A549 (cell line): ENCODE data around the gene SLC16A4. TPM values are rescaled to one million over a fixed set of nuclear protein-coding genes. Genes with fewer than 3 reads are reported as not detected.
A peak's percentile ranks its signal among the peaks of the same experiment; 100 is the strongest.
"Not testable (repeated sequence)": the region's sequence is repeated elsewhere in the genome, so short reads cannot be mapped to it uniquely, and the experiment has no call there.

Experiments
- ATAC-seq, 2 experiments: fragments of 200-7000 bp in 1 of 2; fragments of >200 bp in 1 of 2; cut with Nextera tagmentation in 1 of 2; cut with Tn5 transposase in 1 of 2; 3 replicates each; pipeline versions ENCODE4 v1.8.0 to v1.9.1; 2018 to 2020; ENCODE audit warnings: mild to moderate bottlenecking in 1 of 2, moderate library complexity in 1 of 2
- CTCF ChIA-PET: fragments of 300-600 bp; sonication (Branson Sonifier 250); formaldehyde crosslinking; extraction: SDS; loops from one replicate; lab custom pipeline; 2021; ENCODE audit warnings: antibody characterized with exemption, inconsistent platforms; lab: Yijun Ruan, JAX
- POLR2A ChIA-PET: fragments of 350-600 bp; formaldehyde crosslinking; extraction: SDS; loops from one replicate; lab custom pipeline; 2021; ENCODE audit warnings: antibody characterized with exemption, inconsistent platforms; lab: Yijun Ruan, JAX
- DNase-seq, 2 experiments: peaks; one replicate each; pipeline versions ENCODE4 v3.0.0 to v3.0.0-alpha.2; 2011 to 2016; ENCODE audit warnings: low read depth in 1 of 2, low spot score in 1 of 2
- FAIRE-seq: peaks from 2 replicates; lab custom pipeline; 2011; peaks lifted over from hg19 to GRCh38; lab: Jason Lieb, UNC
- H3K27ac ChIP-seq, 2 experiments: fragments of >200 bp; sonication (Bioruptor Twin); formaldehyde crosslinking; 3 replicates each; pipeline ENCODE4 v1.5.1; 2016 to 2017
- H3K4me1 ChIP-seq: fragments of >200 bp; sonication (Bioruptor Twin); formaldehyde crosslinking; 3 replicates; pipeline ENCODE4 v1.6.1; 2016
- H3K4me2 ChIP-seq: fragments of >200 bp; sonication (Bioruptor Twin); formaldehyde crosslinking; 3 replicates; pipeline ENCODE4 v1.6.1; 2016
- H3K4me3 ChIP-seq: fragments of >200 bp; sonication (Bioruptor Twin); formaldehyde crosslinking; 3 replicates; pipeline ENCODE4 v1.5.1; 2016
- H3K9me3 ChIP-seq: fragments of >200 bp; sonication (Bioruptor Twin); formaldehyde crosslinking; 3 replicates; pipeline ENCODE4 v1.6.1; 2016
- ATOH8 ChIP-seq: fragments of 250-450 bp; sonication (Bioruptor Pico); IDR thresholded peaks from 2 replicates; pipeline ENCODE4 v1.5.0; 2020; ENCODE audit warnings: low read depth, mild to moderate bottlenecking, moderate library complexity
- BHLHE40 ChIP-seq: IDR thresholded peaks from 2 replicates; pipeline ENCODE4 v1.6.1; 2012; ENCODE audit warnings: low read depth, low read length, inconsistent platforms
- CBX8 ChIP-seq: fragments of 200-600 bp; sonication (generic); IDR thresholded peaks from 2 replicates; pipeline ENCODE4 v1.6.1; 2016
- CEBPB ChIP-seq, 2 experiments: fragments of >200 bp in 1 of 2; sonication (Bioruptor Twin) in 1 of 2; formaldehyde crosslinking in 1 of 2; IDR thresholded peaks; 2 replicates each; pipeline ENCODE4 v1.6.1; 2012 to 2016
- CHD2 ChIP-seq: fragments of 150-350 bp; IDR thresholded peaks from 2 replicates; pipeline ENCODE4 v1.6.1; 2014; ENCODE audit warnings: low read length; ENCODE audit not compliant: partially characterized antibody
- E2F6 ChIP-seq: IDR thresholded peaks from 2 replicates; pipeline ENCODE4 v1.6.1; 2012; ENCODE audit warnings: low read depth, borderline replicate concordance
- EHF ChIP-seq: fragments of 250-450 bp; sonication (Bioruptor Pico); IDR thresholded peaks from 2 replicates; pipeline ENCODE4 v1.5.0; 2020; ENCODE audit warnings: mild to moderate bottlenecking
- EP300 ChIP-seq, 2 experiments: fragments of >200 bp; sonication (Bioruptor Twin); formaldehyde crosslinking; IDR thresholded peaks; 2 replicates in 1 of 2; 3 replicates in 1 of 2; pipeline ENCODE4 v1.6.1; 2016 to 2017
- ESRRA ChIP-seq: fragments of 150-350 bp; IDR thresholded peaks from 2 replicates; pipeline ENCODE4 v1.6.1; 2014; ENCODE audit warnings: mild to moderate bottlenecking, low read length, borderline replicate concordance
- FOXS1 ChIP-seq: fragments of 250-450 bp; sonication (Bioruptor Pico); IDR thresholded peaks from 2 replicates; pipeline ENCODE4 v1.5.0; 2020; ENCODE audit warnings: mild to moderate bottlenecking, moderate library complexity
- HDAC2 ChIP-seq: fragments of 200-600 bp; sonication (generic); IDR thresholded peaks from 2 replicates; pipeline ENCODE4 v1.6.1; 2016
- HES2 ChIP-seq: fragments of >200 bp; sonication (Bioruptor Twin); formaldehyde crosslinking; IDR thresholded peaks from 2 replicates; pipeline ENCODE4 v1.6.1; 2016
- HEYL ChIP-seq: fragments of 250-450 bp; sonication (Bioruptor Pico); IDR thresholded peaks from 2 replicates; pipeline ENCODE4 v1.8.0; 2021; ENCODE audit warnings: mild to moderate bottlenecking, moderate library complexity
- HMGXB4 ChIP-seq: fragments of 250-450 bp; sonication (Bioruptor Pico); IDR thresholded peaks from 2 replicates; pipeline ENCODE4 v1.5.0; 2021; ENCODE audit warnings: mild to moderate bottlenecking, moderate library complexity, borderline replicate concordance
- HOXA7 ChIP-seq: fragments of 250-450 bp; sonication (Bioruptor Pico); IDR thresholded peaks from 2 replicates; pipeline ENCODE4 v1.5.0; 2020; ENCODE audit warnings: mild to moderate bottlenecking, moderate library complexity
- JUN ChIP-seq, 2 experiments: fragments of >200 bp; sonication (Bioruptor Twin); formaldehyde crosslinking; IDR thresholded peaks; 2 replicates in 1 of 2; 3 replicates in 1 of 2; pipeline ENCODE4 v1.6.1; 2016 to 2017
- KDM5A ChIP-seq: fragments of 200-600 bp; sonication (generic); IDR thresholded peaks from 2 replicates; pipeline ENCODE4 v1.6.1; 2016; ENCODE audit warnings: antibody characterized with exemption, mild to moderate bottlenecking
- MAX ChIP-seq: IDR thresholded peaks from 2 replicates; pipeline ENCODE4 v1.6.1; 2012
- MAZ ChIP-seq: fragments of 150-350 bp; IDR thresholded peaks from 2 replicates; pipeline ENCODE4 v1.6.1; 2014; ENCODE audit warnings: antibody characterized with exemption, low read depth, low read length, borderline replicate concordance
- MYC ChIP-seq: IDR thresholded peaks from 2 replicates; pipeline ENCODE4 v1.6.1; 2012; ENCODE audit warnings: mild to moderate bottlenecking, inconsistent platforms, low read length, improper control_type of control experiment, borderline replicate concordance
- NFE2L2 ChIP-seq: fragments of 150-350 bp; conservative IDR thresholded peaks from 2 replicates; pipeline ENCODE4 v1.6.1; 2014; ENCODE audit warnings: low read length
- RAD21 ChIP-seq, 2 experiments: fragments of >200 bp in 1 of 2; sonication (Bioruptor Twin) in 1 of 2; formaldehyde crosslinking in 1 of 2; IDR thresholded peaks in 1 of 2; conservative IDR thresholded peaks in 1 of 2; 2 replicates in 1 of 2; 3 replicates in 1 of 2; pipeline ENCODE4 v1.6.1; 2012 to 2018; ENCODE audit warnings: inconsistent platforms in 1 of 2
- RNF2 ChIP-seq: fragments of 200-600 bp; sonication (generic); IDR thresholded peaks from 2 replicates; pipeline ENCODE4 v1.6.1; 2016; ENCODE audit warnings: low read depth, mild to moderate bottlenecking, antibody characterized with exemption, moderate library complexity, borderline replicate concordance
- SMC3 ChIP-seq: fragments of >200 bp; sonication (Bioruptor Twin); formaldehyde crosslinking; IDR thresholded peaks from 3 replicates; pipeline ENCODE4 v1.6.1; 2018; ENCODE audit warnings: inconsistent platforms
- SREBF2 ChIP-seq: fragments of 450-650 bp; IDR thresholded peaks from 2 replicates; pipeline ENCODE4 v1.6.1; 2014; ENCODE audit warnings: mild to moderate bottlenecking, moderate library complexity
- TFCP2L1 ChIP-seq: fragments of 250-450 bp; sonication (Bioruptor Pico); IDR thresholded peaks from 2 replicates; pipeline ENCODE4 v1.5.0; 2021; ENCODE audit warnings: mild to moderate bottlenecking
- TP53 ChIP-seq: fragments of 250-450 bp; sonication (Bioruptor Pico); IDR thresholded peaks from 2 replicates; pipeline ENCODE4 v1.5.0; 2021; ENCODE audit warnings: mild to moderate bottlenecking, moderate library complexity
- ZFP36 ChIP-seq: fragments of 450-650 bp; IDR thresholded peaks from 2 replicates; pipeline ENCODE4 v1.6.1; 2014; ENCODE audit warnings: borderline replicate concordance; ENCODE audit not compliant: partially characterized antibody
- ZNF302 ChIP-seq: fragments of 250-450 bp; sonication (Bioruptor Pico); IDR thresholded peaks from 2 replicates; pipeline ENCODE4 v1.9.0; 2021; ENCODE audit warnings: inconsistent platforms, mild to moderate bottlenecking, moderate library complexity
- WGBS: methylation state at CpG from one replicate; pipeline ENCODE4 v1.1.6; 2017; ENCODE audit errors: missing lambda C conversion rate; 5-methylcytosine and 5-hydroxymethylcytosine counted together
- polyA plus RNA-seq, 4 experiments: library from polyadenylated mRNA; depleted of rRNA in 3 of 4; stranded (reverse); fragments of >200 nt; fragmentation: RNase III in 1 of 4; extraction: RNeasy Plus Mini Kit Qiagen cat#74134 plus additional on column Dnase treatment in 1 of 4; gene quantifications; 2 replicates in 3 of 4; 3 replicates in 1 of 4; pipeline ENCODE4 v1.2.3, GENCODE V29; 2011 to 2017

Gene SLC16A4
- polyA plus RNA-seq, 2 of the 4 experiments (the other 2 are of a cell fraction), result 61.0 to 176 TPM

- TF ChIP-seq KDM5A, result no peak
Measured at GRCh38 chr1:110438893-110439292, 48.1 kb upstream of the SLC16A4 start (continued).

GRCh38 chr1:110437645-110438299 lies 46.9 kb upstream of the SLC16A4 start:
- ATAC-seq, result not testable (repeated sequence)
- CTCF ChIA-PET, result interaction anchor here (0.7 to 11.4 kb wide), 6 partner anchors 15 to 237 kb away, joined by 3 to 140 read pairs (median 4); no protein-coding TSS in a partner anchor
- WGBS, result 49% methylated on average over 8 of the region's 9 CpGs

GRCh38 chr1:110436635-110437034 lies 45.8 kb upstream of the SLC16A4 start:
- 80% methylated on average over 7 of the region's 7 CpGs for WGBS
- peaks cover 12% of the 10 kb centered on the region for H3K4me1 ChIP-seq
- DNase-seq (no peak), ATAC-seq (no peak), FAIRE-seq (no peak)
- ChIA-PET CTCF (interaction anchor here (0.8 to 11.4 kb wide), 4 partner anchors 23 to 229 kb away, joined by 3 to 140 read pairs (median 4); no protein-coding TSS in a partner anchor), POLR2A (no interaction called here)
- TF ChIP-seq JUN (IDR thresholded peaks at IDR 0.05) (no peak), HDAC2 (no peak), NFE2L2 (no peak), RAD21 (conservative IDR thresholded peaks at IDR 0.05 in 1 of 2, IDR thresholded peaks at IDR 0.05 in 1 of 2) (no peak), TP53 (no peak), ATOH8 (CRISPR knock-in tag) (no peak), ESRRA (no peak), HEYL (CRISPR knock-in tag) (no peak), EHF (CRISPR knock-in tag) (no peak), HES2 (no peak), BHLHE40 (no peak), MAX (no peak), CBX8 (no peak), MAZ (no peak), SREBF2 (no peak)
- H3K4me3 ChIP-seq, result no peak overlapping the region
- no peak overlapping the region for H3K27ac ChIP-seq
- H3K4me2 ChIP-seq, result no peak overlapping the region
- H3K9me3 ChIP-seq, result no peaks in the 10 kb centered on the region

More at GRCh38 chr1:110437645-110438299, 46.9 kb upstream of the SLC16A4 start:
- H3K4me3 ChIP-seq, FAIRE-seq, POLR2A ChIA-PET, H3K9me3 ChIP-seq, H3K4me2 ChIP-seq, H3K27ac ChIP-seq, DNase-seq: not testable (repeated sequence)
- H3K4me1 ChIP-seq, result peaks cover 12% of the 10 kb centered on the region

- WGBS, result 81% methylated on average over 3 of the region's 3 CpGs
- Histone ChIP-seq H3K4me1 (peaks cover 12% of the 10 kb centered on the region), H3K9me3 (no peaks in the 10 kb centered on the region), H3K27ac (peak overlapping the region in 1 of 2 experiments; percentile 41; a peak in 1 of 6 replicates), H3K4me2 (no peak overlapping the region), H3K4me3 (no peak overlapping the region)
- ChIA-PET CTCF (interaction anchor here (1.0 to 11.4 kb wide), 8 partner anchors 10 to 307 kb away, joined by 3 to 140 read pairs (median 6); no protein-coding TSS in a partner anchor), POLR2A (no interaction called here)
- FAIRE-seq (no peak), ATAC-seq (no peak), DNase-seq (no peak)
- TF ChIP-seq SMC3, result no peak
- TF ChIP-seq CHD2, result no peak
- no peak for TF ChIP-seq MYC
- no peak for TF ChIP-seq E2F6
- TF ChIP-seq BHLHE40, result no peak
- TF ChIP-seq EP300 (IDR thresholded peaks at IDR 0.05), result no peak
- no peak for TF ChIP-seq JUN (IDR thresholded peaks at IDR 0.05)
- TF ChIP-seq HMGXB4 (CRISPR knock-in tag), result no peak
- TF ChIP-seq MAX, result no peak
- TF ChIP-seq KDM5A, result no peak
- TF ChIP-seq CBX8, result no peak
- TF ChIP-seq ZNF302 (CRISPR knock-in tag), result no peak
- no peak for TF ChIP-seq FOXS1 (CRISPR knock-in tag)
- no peak for TF ChIP-seq HDAC2
- no peak for TF ChIP-seq ZFP36
- no peak for TF ChIP-seq TFCP2L1 (CRISPR knock-in tag)
- no peak for TF ChIP-seq CEBPB (IDR thresholded peaks at IDR 0.05)
- no peak for TF ChIP-seq RNF2
- no peak for TF ChIP-seq HOXA7 (CRISPR knock-in tag)
Measured at GRCh38 chr1:110434946-110435345, 44.1 kb upstream of the SLC16A4 start.
